ENCODE measurements around the gene CAMK2B.
A peak's percentile ranks its signal among the peaks of the same experiment; 100 is the strongest.

The CAMK2B gene

DNA sequence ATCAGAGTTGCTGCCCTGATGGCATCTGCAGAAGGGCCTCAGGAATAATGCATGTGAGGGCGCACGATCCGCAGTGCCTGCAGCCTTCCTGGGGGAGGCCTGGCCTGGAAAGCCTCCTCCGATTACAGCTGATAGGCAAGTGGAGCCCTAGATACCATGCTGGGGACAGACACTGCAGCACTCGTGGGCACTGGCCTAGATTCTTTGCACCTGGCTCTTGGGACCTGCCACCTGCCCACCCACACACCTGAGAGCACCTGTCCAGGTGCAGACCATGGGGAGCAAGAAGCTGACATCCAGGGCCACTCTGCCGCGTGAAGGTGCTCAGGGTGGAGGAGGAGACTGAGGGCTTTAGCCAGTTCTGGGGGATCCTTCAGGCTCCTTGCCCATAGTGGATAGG lies 109.9 kb downstream of the CAMK2B start:
- no peaks in the 10 kb centered on the region for H3K27me3 Mint-ChIP-seq (ENCODE audit: low read depth, poor library complexity)
- no peaks in the 10 kb centered on the region for H3K9me3 Mint-ChIP-seq
- H3K4me1 Mint-ChIP-seq: peaks cover 50% of the 10 kb centered on the region
- no peak for DNase-seq
- TF ChIP-seq, protein P1, sequence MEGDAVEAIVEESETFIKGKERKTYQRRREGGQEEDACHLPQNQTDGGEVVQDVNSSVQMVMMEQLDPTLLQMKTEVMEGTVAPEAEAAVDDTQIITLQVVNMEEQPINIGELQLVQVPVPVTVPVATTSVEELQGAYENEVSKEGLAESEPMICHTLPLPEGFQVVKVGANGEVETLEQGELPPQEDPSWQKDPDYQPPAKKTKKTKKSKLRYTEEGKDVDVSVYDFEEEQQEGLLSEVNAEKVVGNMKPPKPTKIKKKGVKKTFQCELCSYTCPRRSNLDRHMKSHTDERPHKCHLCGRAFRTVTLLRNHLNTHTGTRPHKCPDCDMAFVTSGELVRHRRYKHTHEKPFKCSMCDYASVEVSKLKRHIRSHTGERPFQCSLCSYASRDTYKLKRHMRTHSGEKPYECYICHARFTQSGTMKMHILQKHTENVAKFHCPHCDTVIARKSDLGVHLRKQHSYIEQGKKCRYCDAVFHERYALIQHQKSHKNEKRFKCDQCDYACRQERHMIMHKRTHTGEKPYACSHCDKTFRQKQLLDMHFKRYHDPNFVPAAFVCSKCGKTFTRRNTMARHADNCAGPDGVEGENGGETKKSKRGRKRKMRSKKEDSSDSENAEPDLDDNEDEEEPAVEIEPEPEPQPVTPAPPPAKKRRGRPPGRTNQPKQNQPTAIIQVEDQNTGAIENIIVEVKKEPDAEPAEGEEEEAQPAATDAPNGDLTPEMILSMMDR (IDR thresholded peaks at IDR 0.05): no peak
- peaks cover 14% of the 10 kb centered on the region for H3K36me3 Mint-ChIP-seq (ENCODE audit: low read depth)
- H3K4me3 Mint-ChIP-seq: no peak overlapping the region
- H3K27ac Mint-ChIP-seq: no peak overlapping the region

DNA sequence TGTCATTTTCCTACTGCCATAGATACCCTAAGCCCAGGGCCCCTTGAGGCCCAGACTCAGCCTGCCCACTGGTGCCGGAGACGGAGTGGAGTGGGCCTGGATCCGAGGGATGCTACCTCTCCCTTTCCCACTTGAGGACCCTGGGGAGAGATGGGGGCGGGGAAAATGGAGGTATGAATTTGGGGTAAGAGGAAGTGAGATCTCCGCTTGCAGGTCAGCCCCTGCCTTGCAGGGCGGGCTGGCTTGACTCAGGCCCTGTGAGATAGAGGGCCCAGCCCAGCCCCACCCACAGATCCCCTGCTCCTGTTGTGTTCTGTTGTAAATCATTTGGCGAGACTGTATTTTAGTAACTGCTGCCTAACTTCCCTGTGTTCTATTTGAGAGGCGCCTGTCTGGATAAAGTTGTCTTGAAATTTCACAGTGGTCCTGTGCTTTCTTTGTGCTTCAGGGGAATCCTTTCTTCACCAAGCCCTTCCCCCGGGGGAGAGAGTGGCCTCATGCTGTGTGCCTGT lies 111.5 kb downstream of the CAMK2B start:
- DNase-seq: no peak
- TF ChIP-seq, protein P1 (IDR thresholded peaks at IDR 0.05): no peak
- H3K36me3 Mint-ChIP-seq (ENCODE audit: low read depth): peaks cover 27% of the 10 kb centered on the region
- H3K9me3 Mint-ChIP-seq: no peaks in the 10 kb centered on the region
- H3K4me1 Mint-ChIP-seq: peaks cover 45% of the 10 kb centered on the region
- no peaks in the 10 kb centered on the region for H3K27me3 Mint-ChIP-seq (ENCODE audit: low read depth, poor library complexity)
- no peak overlapping the region for H3K4me3 Mint-ChIP-seq
- peak overlapping the region; percentile 83 for H3K27ac Mint-ChIP-seq

- H3K4me3 Mint-ChIP-seq: no peak overlapping the region
- H3K27ac Mint-ChIP-seq: peak overlapping the region; percentile 83
- H3K4me1 Mint-ChIP-seq: peaks cover 39% of the 10 kb centered on the region
- H3K36me3 Mint-ChIP-seq (ENCODE audit: low read depth): peaks cover 33% of the 10 kb centered on the region
- no peaks in the 10 kb centered on the region for H3K9me3 Mint-ChIP-seq
- no peaks in the 10 kb centered on the region for H3K27me3 Mint-ChIP-seq (ENCODE audit: low read depth, poor library complexity)
- DNase-seq: no peak
- TF ChIP-seq, protein P1 (IDR thresholded peaks at IDR 0.05): no peak
These were observed 112.1 kb downstream of the CAMK2B start for GRCh38 chr7:44213206-44213876.

DNA sequence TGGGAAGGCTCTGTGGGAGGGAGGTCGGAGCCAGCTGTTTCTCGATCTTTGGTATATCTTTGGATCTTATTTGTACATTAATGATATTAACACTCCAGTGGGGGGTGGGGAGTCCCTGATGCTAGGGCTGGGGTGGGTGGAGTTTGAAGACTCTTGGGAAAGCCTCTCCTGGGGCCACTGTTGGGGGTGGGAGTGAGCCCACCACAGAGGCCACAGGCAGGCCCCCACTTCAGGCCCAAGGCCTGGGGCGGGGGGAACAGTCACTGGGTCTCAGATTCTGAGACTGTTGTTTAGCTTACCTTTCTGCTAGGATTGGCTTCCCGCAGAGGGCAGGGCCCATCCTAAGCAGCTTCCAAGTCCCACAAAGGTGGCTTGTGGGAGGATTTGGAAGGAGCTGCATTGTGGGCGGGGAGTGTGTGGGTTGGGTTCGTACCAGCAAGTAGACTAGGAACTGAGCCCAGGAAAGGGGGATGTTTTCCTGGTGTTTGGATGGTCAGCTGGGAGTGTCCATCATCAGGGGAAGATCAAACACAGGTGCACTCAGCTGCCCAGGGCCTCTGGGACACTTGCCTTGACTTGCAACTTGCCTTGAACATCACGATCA lies 112.7 kb downstream of the CAMK2B start:
- Mint-ChIP-seq H3K27ac (no peak overlapping the region), H3K36me3 (ENCODE audit: low read depth) (peaks cover 35% of the 10 kb centered on the region), H3K4me1 (peaks cover 33% of the 10 kb centered on the region), H3K27me3 (ENCODE audit: low read depth, poor library complexity) (no peaks in the 10 kb centered on the region), H3K9me3 (no peaks in the 10 kb centered on the region), H3K4me3 (no peak overlapping the region)
- DNase-seq: no peak
- TF ChIP-seq, protein P1 (IDR thresholded peaks at IDR 0.05): no peak

DNA sequence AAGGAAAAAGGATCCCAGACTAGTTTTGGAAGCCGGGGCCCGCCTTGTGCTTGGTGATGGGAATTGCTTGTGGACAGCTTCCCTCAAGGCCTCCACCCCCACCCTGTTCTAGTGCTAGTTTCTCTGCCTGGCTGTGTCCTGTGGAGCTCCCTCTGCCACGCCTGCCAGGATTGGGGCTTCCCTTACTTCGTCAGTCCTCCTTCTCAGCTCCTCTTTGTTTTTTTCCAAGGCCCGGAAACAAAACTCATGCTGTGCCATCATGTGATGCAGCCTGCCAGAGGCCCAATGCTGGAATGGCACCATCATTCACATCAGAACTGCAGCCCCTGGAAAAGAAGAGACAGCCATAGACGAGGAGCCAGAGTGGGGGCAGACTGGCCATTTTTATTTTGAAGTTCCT lies 113.4 kb downstream of the CAMK2B start:
- TF ChIP-seq, protein P1 (IDR thresholded peaks at IDR 0.05): no peak
- Mint-ChIP-seq H3K4me1 (peaks cover 26% of the 10 kb centered on the region), H3K36me3 (ENCODE audit: low read depth) (peaks cover 35% of the 10 kb centered on the region), H3K4me3 (no peak overlapping the region), H3K9me3 (no peaks in the 10 kb centered on the region), H3K27ac (no peak overlapping the region), H3K27me3 (ENCODE audit: low read depth, poor library complexity) (no peaks in the 10 kb centered on the region)
- DNase-seq: no peak
